MV-4-11 (cell line): ENCODE data around the gene CPN2.

Source experiments
- DNase-seq: peaks from one replicate; lab custom pipeline; 2025; lab: John Stamatoyannopoulos, UW

The CPN2 gene

GRCh38 chr3:194352667-194353246, 1.6 kb upstream of the CPN2 start:
- no peak for DNase-seq

- DNase-seq = no peak
These were observed 916 bp upstream of the CPN2 start for GRCh38 chr3:194351952-194352536.

- DNase-seq = no peak
These were observed 429 bp downstream of the CPN2 start for GRCh38 chr3:194350726-194351071.

DNA sequence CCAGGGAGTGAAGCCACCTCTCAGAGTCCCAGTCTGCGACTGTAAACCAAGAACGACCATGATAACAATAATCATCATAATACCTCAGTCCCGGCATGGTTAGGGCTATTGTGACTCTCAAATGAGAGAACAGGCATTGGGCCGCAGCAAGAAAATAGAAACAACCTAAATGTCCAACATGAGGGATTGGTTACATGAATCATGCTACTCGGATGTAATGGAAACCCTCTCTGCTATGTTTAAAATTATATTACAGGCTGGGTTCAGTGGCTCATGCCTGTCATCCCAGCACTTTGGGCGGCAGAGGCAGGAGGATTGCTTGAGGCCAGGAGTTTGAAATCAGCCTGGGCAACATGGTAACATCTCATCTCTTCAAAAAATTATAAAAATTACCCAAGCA, 2.8 kb downstream of the CPN2 start:
- no peak for DNase-seq

GRCh38 chr3:194346621-194347020, 4.5 kb downstream of the CPN2 start:
- no peak for DNase-seq

GRCh38 chr3:194346035-194346434, 5.1 kb downstream of the CPN2 start:
- DNase-seq = no peak

DNA sequence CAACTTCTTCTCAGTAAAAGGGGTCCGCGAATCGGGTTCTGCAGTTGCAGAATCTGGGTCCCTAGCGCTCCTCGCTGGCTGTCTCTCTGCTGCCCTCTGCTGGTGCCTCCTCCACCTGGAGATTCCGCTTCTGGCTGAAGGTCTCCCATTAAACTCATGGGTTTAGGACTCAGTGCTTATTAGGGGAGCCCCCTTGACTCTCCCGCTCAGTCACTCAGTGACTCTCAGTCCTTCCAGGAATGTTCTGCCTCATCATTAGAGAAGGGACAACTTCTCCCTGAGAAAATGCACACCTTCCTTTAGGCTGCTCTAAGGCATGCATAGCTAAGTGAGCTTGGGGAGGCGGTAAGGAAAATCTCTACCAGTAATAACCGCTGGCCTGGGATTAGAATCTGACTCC, 7.1 kb downstream of the CPN2 start:
- peak; percentile 34 for DNase-seq

- no peak for DNase-seq
These were observed 7.6 kb downstream of the CPN2 start for GRCh38 chr3:194343561-194343893.

DNA sequence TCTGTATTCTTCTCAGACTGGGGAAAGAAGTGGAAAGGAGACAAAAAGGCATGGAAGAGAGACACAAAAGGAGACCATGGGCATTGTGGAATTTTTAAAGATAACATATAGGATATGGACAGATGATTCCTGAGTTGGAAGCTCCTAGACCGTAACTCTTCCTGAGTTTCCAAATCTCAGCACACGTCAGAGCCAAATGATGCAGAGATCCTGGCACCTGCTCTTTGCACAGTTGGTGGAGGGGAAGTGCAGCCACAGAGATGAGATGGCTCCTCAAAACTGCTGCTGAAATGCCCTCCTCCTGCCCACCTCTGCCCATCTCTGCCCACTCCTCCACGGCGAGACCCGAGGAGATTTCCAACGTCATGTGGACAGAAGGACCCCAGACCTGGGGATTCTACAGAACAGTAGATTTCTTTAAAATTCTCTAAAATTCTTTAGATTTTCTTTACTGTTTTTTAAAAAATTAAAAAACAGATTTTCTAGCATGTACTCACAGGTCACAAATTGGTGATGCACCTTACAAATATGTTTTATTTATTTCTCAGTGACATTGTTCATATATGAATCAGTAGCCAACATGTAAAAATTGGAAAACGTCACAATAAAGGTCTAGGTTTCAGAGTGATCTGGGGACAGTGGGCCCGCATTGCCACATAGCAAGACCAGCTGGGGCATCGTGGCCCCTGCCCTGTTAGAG, 8.1 kb downstream of the CPN2 start:
- no peak for DNase-seq

GRCh38 chr3:194340757-194341400, 10.2 kb downstream of the CPN2 start:
- no peak for DNase-seq

DNA sequence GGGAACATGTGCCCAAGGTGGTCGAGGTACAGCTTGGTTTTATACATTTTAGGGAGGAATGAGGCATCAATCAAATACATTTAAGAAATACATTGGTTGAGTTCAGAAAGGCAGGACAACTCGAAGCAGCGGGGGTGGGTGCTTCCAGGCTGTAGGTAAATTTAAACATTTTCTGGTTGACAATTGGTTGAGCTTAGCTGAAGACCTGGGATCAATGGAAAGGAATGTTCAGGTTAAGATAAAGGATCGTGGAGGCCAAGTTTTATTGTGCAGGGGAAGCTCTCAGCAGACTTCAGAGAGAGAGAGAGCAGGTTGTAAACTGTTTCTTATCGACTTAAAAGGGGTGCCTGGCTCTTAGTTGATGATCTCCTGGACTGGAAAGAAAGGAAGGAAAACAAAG, 11.3 kb downstream of the CPN2 start:
- no peak for DNase-seq

GRCh38 chr3:194339356-194339755, 11.8 kb downstream of the CPN2 start:
- DNase-seq = no peak

GRCh38 chr3:194337965-194338753, 13.0 kb downstream of the CPN2 start:
- DNase-seq = no peak

GRCh38 chr3:194336601-194337355, 14.3 kb downstream of the CPN2 start:
- DNase-seq = no peak

- DNase-seq = no peak
These were observed 17.2 kb downstream of the CPN2 start for GRCh38 chr3:194333981-194334320.

DNA sequence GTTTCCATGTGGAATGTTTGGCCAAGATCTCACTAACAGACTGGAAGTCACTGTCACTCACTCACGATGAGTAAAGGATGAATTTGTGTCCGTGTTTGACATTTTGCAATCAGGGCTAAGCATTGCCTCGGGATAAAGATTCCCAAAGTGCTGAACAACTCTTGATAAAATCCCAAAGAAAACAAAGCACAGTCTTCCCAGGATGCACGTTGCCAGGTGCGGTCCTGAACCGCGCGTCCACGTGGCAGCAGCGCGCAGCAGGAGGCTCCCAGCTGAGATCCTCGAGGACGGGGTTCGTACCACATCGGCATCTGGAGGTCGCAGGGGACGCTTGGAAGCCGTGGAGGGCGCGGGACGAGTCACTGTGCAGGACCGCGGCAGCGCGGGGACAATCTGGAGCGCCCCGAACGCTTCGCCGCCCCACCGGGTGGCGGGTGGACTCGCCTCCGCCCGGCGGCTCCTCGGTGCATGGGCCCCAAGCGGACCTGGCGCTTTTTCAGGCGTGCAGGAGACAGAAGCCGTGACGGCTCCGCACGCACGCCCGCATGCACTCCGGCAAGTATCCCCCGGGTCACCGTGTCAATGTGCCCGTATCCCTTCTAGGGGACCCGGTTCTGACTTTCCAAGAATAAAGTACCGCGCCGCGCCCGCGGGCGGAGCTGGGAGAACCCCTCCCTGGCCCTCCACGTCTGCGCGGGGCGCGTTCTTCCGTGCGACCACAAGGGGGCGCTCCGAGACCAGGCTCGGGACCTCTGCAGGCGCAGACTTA, 17.7 kb downstream of the CPN2 start:
- DNase-seq = no peak

- DNase-seq = no peak
These were observed 18.3 kb downstream of the CPN2 start for GRCh38 chr3:194332858-194333211.

DNA sequence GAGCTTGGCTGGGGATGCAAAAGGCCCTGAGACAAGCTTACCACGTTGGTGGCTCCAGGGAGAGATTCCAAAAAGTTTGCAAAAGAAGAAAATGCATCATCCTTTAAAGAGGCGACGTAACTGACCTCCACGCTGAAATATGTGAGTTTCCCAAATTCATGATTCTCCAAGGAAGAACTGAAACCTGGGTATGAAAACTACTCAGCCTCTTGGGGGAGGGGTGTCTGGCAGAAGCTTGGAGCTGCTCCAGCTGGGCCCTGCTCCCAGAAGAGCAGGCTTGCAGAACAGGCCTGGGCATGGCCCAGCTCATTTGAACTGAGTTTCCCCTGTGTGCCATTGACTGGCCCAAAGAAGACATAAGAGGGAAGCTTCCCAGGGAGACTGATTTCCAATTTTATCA, 20.5 kb downstream of the CPN2 start:
- DNase-seq = no peak

- DNase-seq = no peak
These were observed 21.0 kb downstream of the CPN2 start for GRCh38 chr3:194330160-194330559.

GRCh38 chr3:194329583-194329965, 21.6 kb downstream of the CPN2 start:
- DNase-seq = no peak

DNA sequence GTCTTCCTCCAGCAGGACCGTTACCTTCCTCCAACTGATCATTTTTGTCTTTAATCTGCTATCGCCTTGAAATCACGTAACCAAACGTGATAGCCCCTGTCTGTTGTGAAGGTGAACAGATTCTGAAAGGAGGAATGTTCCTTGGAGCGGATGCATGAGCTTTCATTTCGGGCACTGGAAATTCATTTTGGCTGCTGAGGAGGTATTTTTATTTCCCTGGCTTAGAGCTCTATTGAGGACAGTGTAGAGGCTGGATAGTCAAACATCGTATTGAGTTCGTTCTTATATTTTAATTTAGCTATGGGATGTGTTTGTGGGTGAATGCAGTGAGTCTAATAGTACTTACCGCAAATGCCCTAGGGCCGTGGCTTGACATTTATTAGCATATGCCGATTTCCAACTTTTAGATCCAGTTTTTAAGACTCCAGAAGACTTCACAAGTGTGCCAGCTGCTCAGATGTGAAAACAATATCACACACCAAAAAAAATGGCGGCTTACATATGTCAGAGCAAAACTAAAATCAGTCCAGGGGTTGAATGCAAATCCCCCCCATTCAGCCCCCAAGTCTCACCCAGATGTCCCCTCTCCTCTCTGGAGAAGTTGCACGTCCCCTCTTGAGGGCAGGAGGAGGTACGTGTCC, 22.1 kb downstream of the CPN2 start:
- no peak for DNase-seq
